GM19328 (cell line): Measurements from ENCODE around the gene CLPSL2.
"Not testable (repeated sequence)": the region's sequence is repeated elsewhere in the genome, so short reads cannot be mapped to it uniquely, and the experiment has no call there.

Source experiments
- ATAC-seq: cut with Tn5 transposase; IDR thresholded peaks from one replicate; pipeline ENCODE4 v1.9.1; 2021; ENCODE audit warnings: mild to moderate bottlenecking, moderate library complexity; ENCODE audit not compliant: unreplicated experiment

CLPSL2 gene

GRCh38 chr6:35776364-35777215 is at the start of gene CLPSL2:
Gene CLPSL2, plus strand, starts transcription at chr6:35776598. Its CDS starts 21 bp downstream, at chr6:35776619.
- no peak for ATAC-seq

GRCh38 chr6:35727231-35727934 is 49.0 kb upstream of the CLPSL2 start:
- peak; percentile 8 for ATAC-seq

GRCh38 chr6:35727935-35728682 is 48.3 kb upstream of the CLPSL2 start:
- ATAC-seq = peak; percentile 53

GRCh38 chr6:35728683-35729678 is 47.4 kb upstream of the CLPSL2 start:
- no peak for ATAC-seq

- ATAC-seq = no peak
Measured at GRCh38 chr6:35729722-35730121, 46.7 kb upstream of the CLPSL2 start.

GRCh38 chr6:35730745-35731413 is 45.5 kb upstream of the CLPSL2 start:
- ATAC-seq = no peak

- peak; percentile 42 for ATAC-seq
Measured at GRCh38 chr6:35731414-35731735, 45.0 kb upstream of the CLPSL2 start.

- peak; percentile 43 for ATAC-seq
Measured at GRCh38 chr6:35731736-35732532, 44.5 kb upstream of the CLPSL2 start.

- no peak for ATAC-seq
Measured at GRCh38 chr6:35733633-35734032, 42.8 kb upstream of the CLPSL2 start.

GRCh38 chr6:35734319-35734718 is 42.1 kb upstream of the CLPSL2 start:
- not testable (repeated sequence) for ATAC-seq

GRCh38 chr6:35735452-35735851 is 40.9 kb upstream of the CLPSL2 start:
- ATAC-seq = no peak

- ATAC-seq = no peak
Measured at GRCh38 chr6:35736253-35736894, 40.0 kb upstream of the CLPSL2 start.

- no peak for ATAC-seq
Measured at GRCh38 chr6:35736982-35737412, 39.4 kb upstream of the CLPSL2 start, which contains the start of gene ARMC12. Gene ARMC12, plus strand, starts transcription at chr6:35737032. Its CDS starts 77 bp downstream, at chr6:35737109.

GRCh38 chr6:35737413-35738211 is 38.8 kb upstream of the CLPSL2 start:
- ATAC-seq = no peak

GRCh38 chr6:35739645-35740524 is 36.5 kb upstream of the CLPSL2 start:
- ATAC-seq = no peak

GRCh38 chr6:35742842-35743241 is 33.6 kb upstream of the CLPSL2 start:
- no peak for ATAC-seq
